ENCODE results near the gene SERTM2.
"Not testable (repeated sequence)": the region's sequence is repeated elsewhere in the genome, so short reads cannot be mapped to it uniquely, and the experiment has no call there.

Gene SERTM2

DNA sequence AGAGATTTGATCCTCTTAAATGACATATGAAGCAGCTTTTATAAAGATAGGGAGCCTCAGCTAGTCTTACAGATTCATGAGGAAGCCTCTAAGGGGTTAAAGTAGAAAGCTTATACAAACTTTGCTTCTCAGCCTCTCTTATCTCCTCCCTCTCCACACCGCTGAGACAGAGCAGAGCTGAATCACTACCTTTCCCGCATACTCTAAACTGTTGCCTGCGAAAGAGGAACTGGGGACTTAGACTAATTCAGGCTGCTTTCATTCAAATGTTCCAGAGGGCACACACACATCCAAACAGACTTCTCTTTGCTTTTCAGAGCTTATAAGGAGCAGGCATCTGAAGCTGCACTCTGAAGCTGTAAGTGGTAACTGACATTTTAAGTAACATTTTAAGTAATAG, at the start of gene SERTM2:
Gene SERTM2, plus strand, starts transcription at position 169 of the 400 bp plus-strand sequence. CDS start 7,213 bp downstream, outside the sequence.
- no peak for DNase-seq (ENCODE audit: low read depth)

GRCh38 chrX:111465669-111466068, 45.8 kb upstream of the SERTM2 start:
- no peak for DNase-seq (ENCODE audit: low read depth)

DNA sequence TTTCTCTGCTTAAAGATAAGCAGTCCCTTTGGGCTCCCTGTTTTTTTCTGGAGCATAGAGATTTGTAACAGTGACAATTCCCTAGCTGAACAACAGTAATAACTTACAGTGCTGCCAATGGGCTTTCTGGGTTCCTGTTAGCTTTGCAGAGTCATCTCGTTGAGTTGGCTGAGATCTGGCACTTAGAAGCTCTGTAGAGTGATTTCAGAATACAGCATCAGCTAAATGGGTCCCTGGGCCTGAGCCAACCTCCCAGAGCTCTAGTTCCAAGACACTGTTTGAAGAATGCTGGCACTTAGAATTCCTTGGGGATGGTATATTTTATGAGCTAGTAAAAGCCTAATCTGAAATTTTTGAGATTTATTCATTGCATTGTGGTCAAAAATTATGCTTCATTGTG, 43.5 kb upstream of the SERTM2 start:
- no peak for DNase-seq (ENCODE audit: low read depth)

DNA sequence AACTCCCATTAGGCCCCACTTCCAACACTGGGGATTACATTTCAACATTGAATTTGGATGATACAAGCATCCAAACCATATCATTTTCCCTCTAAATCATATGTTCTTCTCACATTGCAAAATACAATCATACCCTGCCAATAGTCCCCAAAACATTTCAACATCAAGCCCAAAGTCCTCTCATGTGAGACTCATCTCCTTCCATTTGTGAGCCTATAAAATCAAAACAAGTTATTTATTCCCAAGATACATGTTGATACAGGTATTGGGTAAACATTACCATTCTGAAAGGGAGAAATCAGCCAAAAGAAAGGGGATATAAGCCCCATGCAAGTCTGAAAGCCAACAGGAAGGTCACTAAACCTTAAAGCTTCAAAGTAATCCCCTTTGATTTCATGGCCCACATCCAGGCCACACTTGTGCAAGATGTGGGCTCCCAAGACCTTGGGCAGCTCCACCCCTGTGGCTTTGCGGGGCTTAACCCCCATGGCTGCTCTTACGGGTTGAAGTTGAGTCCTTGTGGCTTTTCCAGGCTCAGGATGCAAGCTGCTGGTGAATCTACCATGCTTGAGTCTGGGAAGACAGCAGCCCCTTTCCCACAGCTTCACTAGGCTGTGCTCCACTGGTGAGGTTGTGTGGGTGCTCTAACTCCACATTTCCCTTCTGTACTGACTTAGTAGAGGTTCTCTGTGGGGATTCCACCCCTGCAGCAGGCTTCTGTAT, 40.6 kb upstream of the SERTM2 start:
- DNase-seq (ENCODE audit: low read depth): no peak

GRCh38 chrX:111481896-111482295, 29.5 kb upstream of the SERTM2 start:
- DNase-seq (ENCODE audit: low read depth): no peak

DNA sequence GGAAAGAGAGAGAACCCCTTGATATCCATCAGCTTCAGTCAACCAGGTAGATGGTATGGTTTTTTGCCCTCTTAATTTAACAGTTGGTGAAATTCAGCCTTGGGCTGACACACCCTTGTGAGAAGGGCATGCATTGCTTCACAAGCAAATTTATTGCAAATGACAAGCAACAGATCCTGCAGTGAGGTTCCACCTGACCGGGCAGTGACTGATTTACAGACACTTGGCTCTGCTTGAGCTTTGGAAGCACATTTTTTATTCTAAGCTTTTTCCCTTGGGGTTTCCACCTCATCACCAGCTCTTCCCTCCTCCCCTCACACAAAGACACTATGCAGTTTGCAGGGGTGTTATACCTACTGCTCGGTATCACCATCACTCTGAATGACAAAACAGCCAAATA, 28.3 kb upstream of the SERTM2 start:
- DNase-seq (ENCODE audit: low read depth): no peak

DNA sequence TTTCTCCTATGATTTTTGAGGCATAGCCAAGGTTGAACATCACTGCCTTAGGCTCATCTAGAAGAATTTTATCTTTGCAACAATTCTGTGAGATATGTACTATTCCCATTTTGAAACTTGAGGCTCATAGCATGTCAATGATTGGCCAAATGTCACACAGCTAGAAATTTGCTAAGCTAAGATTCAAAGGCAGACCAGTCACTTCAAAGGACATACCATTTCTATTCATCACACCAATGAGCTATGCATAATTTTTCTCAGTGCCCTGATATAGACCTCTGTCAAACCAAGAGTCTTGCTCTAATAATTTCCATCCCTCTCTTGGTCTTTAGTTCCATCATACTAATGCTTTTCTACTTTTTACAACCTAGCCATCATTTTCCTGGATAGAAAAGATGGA, 27.6 kb upstream of the SERTM2 start:
- DNase-seq (ENCODE audit: low read depth): no peak

DNA sequence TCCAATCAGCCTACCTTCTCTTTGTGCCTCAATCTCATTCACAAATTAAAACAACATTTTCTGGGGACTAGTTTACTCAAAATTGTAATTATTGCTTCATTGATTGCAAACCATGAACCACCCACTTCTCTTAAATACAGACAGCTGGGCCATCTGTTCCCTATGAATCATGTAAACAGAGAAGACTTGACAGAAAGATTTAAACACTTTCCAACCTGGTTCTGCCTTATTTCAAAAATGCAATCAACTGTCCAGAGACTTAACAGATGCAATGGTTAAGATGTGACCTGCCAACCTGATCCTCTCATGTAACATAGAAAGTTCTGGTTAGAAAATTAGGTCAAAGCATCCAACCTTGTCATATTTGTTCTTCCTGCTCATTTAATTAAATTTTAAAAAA, 20.8 kb upstream of the SERTM2 start:
- no peak for DNase-seq (ENCODE audit: low read depth)

- DNase-seq (ENCODE audit: low read depth): no peak
These were observed 19.4 kb upstream of the SERTM2 start for GRCh38 chrX:111492085-111492484.

DNA sequence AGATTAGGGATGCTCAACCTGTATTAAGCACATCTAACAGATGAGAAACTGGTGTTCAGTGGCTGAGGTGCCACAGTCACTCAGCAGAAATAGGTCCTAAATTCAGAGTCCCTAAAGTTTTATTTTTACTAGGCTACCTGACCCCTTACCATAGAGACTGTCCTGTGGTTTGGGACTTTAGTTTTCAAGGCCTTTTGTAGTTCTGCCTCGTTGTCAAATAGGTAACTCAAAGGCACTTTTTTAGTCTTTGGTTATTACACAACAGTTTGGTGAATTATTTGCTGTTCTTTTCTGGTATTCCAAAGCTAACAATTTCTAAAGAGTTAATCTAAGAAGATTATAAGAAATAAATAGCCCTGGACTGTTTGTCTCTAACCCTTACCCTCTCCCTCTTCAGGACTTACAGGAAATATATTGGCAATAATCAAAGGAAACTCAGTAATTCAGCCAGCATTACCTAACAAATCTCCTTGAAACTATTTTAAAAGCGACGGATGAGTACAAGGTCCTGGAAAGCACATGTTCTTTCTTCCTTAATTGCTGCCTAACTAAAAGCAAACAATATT, 12.8 kb upstream of the SERTM2 start:
- no peak for DNase-seq (ENCODE audit: low read depth)

GRCh38 chrX:111503485-111503993, 7.9 kb upstream of the SERTM2 start:
- no peak for DNase-seq (ENCODE audit: low read depth)

DNA sequence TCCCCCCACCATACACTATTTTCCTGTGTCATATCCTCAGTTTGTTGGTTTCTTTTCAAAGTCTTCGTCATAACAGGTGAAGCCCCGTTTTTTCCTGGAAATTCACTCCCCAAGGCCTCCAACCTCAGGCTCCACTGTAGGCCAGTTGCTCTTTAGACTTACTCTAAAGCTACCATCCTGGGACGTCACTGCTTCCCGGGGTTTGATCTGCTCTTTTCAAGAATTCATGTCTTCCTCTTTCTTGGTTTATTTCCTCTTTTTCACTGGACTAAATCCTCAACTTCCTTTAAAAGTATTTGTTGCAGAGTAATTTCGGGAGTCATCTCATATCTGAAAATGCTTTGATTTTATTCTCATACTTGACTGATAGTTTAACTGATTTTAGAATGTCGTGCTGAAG, 6.5 kb upstream of the SERTM2 start:
- no peak for DNase-seq (ENCODE audit: low read depth)

DNA sequence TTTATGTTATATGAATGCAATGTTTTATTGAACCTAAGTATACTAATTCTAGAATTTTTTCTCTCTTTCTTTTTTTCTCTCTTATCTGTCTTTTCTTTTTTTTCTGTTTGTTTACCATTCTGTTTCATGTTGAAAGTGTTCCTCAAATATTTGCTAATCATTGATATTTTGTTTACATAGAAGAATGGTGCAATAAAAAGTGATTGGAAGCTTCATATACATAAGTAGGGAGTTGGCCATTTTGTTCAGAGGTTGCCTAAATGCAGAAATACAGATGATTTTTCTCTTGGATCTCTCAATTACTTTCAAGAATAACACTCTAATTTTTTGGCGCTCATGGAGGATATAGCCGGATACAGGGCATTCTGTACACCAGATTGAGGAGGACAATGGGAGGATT, 5.7 kb upstream of the SERTM2 start:
- DNase-seq (ENCODE audit: low read depth): no peak

DNA sequence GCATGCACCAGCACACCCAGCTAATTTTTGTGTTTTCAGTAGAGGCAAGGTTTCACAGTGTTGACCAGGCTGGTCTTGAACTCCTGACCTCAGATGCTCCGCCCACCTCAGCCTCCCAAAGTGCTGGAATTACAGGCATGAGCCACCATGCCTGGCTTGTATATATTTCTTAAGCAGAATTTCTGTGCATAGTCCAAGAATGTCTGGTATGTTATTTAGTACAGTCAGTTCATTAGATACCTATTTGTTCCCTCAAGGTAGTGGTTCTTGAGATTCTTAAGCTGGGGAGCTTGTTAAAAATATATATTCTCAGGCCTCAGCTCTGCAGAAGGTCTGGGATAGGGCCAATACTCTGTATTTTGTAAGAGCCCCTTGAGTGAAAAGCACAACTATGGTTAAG, 4.6 kb upstream of the SERTM2 start:
- DNase-seq (ENCODE audit: low read depth): no peak

GRCh38 chrX:111507933-111508332, 3.5 kb upstream of the SERTM2 start:
- no peak for DNase-seq (ENCODE audit: low read depth)

DNA sequence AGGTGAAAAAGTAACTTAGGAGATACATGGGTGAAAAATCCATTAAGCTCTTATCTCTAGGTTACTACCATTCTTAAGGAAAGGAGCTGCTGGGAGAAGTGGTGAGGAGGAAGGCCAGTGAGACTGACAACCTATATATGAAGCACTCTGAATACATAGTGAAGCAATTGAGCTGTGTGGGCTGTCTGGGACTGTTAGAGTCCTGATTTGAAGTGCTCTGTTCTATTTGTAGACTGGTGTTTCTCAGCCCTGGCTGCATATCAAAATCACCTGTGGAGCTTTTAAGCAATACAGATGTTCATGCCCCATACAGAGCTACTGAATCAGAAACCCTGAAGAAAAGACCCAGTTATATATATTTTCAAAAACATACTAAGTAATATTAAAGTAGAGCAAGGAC, 3.9 kb downstream of the SERTM2 start:
- no peak for DNase-seq (ENCODE audit: low read depth)

DNA sequence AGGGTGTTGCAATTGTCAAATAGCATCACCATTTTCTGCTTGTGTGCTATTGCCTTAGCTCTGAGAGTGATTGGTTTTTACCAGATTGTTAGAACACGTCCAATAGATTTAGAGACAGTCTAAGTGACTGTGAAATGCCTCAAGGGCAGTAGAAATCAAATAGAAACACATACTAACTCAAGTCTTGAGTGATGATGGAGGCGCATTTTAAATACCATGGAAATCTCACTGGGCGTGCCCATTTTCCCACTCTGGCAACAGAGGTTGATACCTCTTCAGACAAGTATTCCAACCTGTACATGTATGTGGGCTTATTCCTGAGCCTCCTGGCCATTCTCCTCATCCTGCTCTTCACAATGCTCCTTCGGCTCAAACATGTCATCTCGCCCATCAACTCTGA, 7.2 kb downstream of the SERTM2 start:
- DNase-seq (ENCODE audit: low read depth): no peak

DNA sequence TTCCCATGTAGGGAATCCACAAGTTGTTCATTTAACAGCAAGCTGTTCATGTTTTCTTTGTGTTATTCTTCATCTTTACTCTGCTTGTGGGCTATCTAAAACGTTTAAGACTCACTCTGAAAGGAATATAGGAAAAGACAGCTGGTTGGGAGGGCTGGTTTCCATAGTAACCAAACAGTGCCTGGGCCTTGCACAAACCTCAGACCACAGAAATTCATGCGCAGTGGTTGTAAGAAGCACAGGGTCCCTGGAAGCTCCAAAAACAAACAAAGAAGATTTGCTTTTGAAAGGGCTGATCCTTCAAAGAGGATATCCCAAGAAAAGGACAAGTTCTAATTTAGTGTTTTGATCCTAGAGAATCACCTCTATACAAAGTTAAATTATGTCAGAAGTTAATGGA, 7.8 kb downstream of the SERTM2 start:
- no peak for DNase-seq (ENCODE audit: low read depth)

DNA sequence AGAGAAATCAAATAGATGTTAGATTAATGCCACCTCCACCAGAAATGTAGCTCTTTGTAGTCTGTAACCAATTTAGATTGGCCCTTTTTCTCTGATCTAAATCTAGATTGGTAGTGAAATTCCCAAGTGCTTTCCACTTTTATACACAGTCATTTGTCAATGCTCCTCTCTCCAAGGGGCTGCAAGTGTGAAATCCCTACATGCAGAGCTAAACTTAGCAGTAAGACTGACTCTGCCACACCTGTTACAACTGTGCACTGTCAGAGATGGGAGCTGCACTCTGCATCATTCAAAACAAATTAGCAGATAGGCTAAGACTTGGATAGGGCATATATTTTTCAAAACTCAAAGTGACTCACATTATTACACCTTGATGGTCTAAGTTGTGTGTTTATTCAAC, 9.1 kb downstream of the SERTM2 start:
- DNase-seq (ENCODE audit: low read depth): no peak

- DNase-seq (ENCODE audit: low read depth): no peak
These were observed 9.7 kb downstream of the SERTM2 start for GRCh38 chrX:111521169-111521568.

DNA sequence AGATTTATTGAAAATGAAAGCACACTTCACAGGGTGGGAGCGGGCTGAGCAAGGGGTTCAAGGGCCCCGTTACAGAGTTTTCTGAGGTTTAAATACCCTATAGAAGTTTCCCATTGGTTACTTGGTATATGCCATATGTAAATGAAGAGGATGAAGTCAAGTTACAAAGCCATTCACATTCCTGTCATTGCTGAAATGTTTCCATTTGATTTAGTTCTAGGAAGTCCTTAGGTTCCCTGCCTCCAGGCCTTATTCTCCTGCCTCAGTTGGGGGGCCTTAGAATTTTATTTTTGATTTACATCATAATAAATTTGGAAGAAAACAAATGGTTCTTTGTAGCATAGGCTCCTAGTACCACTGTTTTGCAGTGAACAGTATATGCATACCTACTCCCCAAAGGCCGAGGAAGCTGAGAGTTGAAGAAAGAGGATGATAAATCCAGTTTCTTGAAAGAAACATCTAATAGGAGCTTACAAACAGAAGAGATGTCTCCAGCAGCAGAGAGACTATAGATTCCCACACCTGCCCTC, 31.8 kb downstream of the SERTM2 start:
- no peak for DNase-seq (ENCODE audit: low read depth)

- not testable (repeated sequence) for DNase-seq (ENCODE audit: low read depth)
These were observed 37.8 kb downstream of the SERTM2 start for GRCh38 chrX:111549235-111549634.

DNA sequence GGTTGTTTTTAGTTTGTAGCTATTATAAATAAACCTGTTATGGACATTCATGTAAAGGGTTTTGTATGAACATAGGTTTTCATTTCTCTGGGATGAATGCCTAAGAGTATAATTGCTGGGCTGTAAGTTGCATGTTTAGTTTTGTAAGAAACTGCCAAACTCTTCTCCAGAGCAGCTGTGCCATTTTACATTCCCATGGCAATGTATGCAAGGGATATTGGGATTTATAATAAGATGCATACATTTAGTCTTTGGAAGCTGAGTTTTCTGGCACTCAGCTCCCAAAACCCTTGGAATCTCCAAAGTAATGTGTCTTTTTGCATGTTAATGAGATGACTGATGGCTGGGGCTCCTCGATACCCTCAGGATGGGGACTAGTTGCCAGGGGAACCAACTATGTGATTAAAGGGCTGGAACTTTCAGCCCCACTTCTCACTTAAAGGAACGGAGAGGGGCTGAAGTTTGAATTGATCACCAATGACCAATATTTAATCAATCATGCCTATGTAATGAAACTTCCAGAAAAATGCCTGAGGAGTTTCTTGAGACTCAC, 44.0 kb downstream of the SERTM2 start:
- no peak for DNase-seq (ENCODE audit: low read depth)
